SHP77 treated with DMSO at 0.1 percent for 48 hours (cell line): ENCODE measurements around the gene H3-3A.

ENCODE experiments used
- DNase-seq: peaks from one replicate; lab custom pipeline; 2025; lab: John Stamatoyannopoulos, UW

H3-3A gene

DNA sequence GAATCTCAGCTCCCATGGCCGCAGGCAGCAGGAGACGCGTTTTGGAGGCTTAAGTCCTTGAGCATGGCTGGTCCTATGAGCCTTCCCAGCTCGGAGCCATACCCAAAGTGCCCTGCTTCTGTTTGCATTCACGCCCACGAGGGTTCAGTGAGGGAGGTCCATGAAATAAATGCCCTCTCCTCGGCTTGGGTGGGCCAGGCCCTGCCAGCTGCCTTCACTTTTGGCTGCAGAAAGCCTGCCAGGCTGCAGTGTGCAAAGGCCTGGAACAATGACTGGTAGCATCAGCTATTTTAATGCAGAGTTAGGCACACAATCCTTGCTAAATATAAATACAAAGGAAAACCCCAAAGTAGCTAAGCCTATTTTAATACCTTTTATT is 49.4 kb downstream of the H3-3A start:
- DNase-seq = no peak

DNA sequence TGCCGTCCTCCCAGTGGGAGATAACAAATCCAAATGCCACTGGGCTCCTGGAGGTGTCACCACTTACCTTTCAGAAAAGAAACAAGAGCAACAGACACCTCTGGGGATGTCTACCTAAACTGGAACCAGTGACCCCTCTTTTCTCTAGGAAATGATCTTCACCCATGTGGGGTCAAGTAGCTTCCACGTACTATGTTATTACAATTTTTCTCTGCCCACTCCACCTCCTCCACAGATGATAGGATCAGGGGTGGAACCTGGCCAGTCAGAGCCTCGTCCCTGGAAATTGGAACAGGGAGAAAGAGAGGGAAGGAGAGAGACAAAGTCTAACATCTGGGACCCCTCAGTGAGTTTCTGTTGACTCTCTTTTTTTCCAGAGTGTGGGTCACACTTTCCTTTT is 50.1 kb downstream of the H3-3A start:
- no peak for DNase-seq

DNA sequence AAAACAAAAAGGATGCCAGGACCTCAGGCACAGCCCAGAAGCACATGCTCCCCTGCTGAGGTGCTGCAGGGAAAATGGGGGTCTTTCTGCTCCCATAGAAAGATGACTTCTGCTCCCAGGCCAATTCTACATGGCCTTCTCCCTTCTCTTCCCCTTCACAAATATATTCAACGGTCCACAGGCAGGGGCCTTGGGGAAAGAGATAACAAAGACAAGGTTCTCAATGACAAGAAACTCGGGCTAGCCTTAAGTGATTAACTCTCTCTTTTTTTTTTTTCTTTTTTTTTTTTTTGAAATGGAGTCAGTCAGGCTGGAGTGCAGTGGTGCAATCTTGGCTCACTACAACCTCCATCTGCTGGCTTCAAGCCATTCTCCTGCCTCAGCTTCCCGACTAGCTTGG is 54.2 kb downstream of the H3-3A start:
- no peak for DNase-seq

DNA sequence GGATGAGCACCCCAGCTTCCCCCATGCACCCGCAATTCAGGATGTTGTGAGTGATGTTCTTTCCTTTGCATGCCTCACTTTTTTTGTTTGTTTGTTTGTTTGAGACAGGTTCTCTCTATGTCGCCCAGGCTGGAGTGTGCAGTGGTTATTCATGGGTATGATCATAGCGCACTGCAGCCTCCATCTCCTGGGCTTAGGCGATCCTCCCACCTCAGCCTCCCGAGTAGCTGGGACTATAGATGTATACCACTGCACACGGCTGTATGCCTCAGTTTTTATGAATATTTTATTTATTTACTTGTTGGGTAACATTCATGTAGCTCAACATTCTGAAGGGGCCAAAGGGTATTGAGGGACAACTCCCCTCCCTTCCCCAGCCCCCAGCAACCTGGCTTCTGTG is 54.8 kb downstream of the H3-3A start:
- no peak for DNase-seq

DNA sequence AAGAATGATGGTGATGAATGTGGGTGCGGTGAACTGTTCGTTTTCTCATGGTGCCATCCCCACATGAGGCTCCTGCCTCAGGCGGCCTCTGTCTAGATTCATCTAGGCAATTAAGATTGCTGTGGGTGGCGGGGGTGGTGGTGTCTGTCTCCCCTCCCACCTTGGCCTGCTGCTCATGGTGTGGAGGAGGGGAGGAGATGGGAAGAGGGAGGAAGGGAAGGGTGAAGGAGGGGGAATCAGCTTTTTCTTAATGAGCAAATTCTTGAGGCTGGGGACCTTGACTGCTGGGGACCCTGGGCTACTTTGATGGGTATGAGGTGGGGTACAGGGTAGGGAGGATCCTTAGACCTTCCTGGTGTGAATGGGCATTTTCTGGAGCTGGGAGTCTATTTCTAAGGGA is 55.8 kb downstream of the H3-3A start:
- no peak for DNase-seq

DNA sequence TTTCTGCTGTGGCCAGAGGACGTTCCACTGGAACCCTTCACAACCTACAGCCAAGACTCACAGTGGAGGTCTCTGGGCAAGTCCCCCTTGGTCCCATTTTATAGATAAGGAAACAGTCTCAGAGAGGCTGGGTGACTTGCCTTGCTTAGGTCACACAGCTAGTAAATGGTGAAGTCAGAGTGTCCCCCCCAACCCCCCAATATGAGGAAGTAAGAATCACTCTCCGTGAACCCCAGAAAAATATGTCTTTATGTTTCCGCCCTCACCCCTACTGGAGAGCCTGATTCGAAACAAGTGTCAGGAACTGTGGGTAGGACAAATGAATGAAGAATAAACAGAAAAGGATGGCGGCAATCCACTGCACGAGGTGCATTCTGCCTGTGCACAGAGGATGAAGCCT is 56.7 kb downstream of the H3-3A start:
- DNase-seq = no peak

DNA sequence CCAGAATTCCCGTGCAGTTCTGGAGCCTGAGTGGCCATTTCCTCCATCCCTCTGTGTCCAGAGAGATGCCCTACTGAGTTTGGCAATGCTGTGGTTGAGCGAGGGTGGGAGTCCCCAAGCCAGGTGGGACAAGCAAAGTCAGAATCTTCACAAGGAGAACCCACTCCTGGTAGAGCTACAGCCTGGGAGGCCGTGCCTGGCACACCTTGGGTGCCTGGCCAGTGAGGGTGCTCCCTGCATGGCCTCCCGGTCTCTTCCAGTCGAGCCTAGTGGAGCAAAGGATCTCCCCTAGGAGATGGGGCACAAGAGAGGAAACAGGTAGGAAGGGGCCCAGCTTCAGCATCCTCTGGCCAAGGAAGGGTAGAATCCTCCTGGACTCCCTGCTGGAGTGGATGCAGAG is 57.9 kb downstream of the H3-3A start:
- no peak for DNase-seq

DNA sequence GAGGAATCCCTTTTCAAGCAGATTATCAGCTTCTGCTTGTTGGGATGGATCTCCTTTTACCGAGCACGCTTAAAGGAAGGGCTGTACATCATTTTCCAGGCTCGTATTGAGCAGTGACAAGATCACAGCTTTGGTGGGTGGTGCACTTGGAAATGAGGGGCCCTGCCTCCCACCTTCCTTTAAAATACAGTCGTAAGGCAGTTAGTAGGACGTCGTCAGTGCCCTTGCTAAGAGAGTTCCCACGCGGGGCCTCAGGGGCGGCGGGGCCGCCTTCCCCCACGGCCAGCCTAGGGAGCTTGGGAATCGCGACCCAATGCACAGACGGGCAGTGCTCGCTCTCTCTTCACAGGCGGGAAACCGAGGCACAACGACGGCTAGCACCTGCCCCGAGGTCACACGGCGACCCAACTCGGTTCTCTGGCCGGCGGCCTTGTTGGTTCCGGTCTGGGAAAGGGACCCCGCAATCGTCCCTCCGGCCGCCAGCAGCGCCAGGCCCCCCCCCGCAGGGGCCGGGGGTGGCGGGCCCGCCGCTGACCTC is 58.6 kb downstream of the H3-3A start:
- no peak for DNase-seq
